ENCODE results near the gene CPT1B. TPM values are rescaled to one million over a fixed set of nuclear protein-coding genes. Genes with fewer than 3 reads are reported as not detected.

CPT1B gene
- total and polyA plus RNA-seq, 2 of the 8 experiments (the other 6 are each of a cell fraction or from before 2014, with no cell fraction given) = 34.2 to 36.2 TPM

DNA sequence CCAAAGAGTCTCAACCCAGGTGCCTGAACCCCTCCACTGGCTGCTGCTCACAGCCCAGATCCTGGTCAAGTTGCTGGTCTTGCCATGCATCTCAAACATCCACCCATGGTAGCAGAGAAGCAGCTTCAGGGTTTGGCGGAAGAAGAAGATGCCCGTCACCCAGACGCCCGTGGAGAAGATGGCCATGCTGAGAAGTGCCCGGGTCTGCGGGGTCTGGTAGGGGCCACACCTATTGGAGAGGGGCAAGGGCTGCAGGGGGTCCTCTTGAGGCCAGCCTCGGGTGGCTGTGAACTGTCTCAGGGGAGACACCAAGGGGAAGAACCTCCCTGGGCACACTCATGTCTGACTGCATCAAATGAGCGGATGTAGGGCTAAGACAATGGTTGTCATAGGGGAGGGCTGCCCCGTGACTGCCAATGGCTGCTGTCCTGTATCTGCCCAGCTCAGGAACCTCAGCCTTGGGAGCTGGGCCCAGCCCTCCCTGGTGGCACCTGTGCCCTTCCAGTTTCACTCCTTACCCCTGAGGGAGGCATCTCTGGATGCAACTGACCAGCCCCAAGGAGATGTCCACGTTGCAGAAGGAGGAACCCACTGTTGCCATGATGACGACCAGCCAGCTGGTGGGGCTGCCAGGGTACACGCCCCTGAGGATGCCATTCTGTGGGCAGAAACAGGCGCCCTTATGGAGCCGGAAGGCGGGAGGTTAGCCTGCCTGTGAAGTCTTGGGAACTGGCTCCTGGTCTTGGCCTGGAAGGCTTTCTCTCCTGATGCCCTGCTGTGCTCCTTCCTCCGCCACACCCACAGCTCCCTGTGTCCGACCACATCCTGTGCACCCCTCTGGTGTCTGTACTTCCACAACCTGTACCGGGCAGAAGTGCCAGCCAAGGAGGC, 1.2 kb downstream of the CPT1B start (continued):
- no peak for TF ChIP-seq SUZ12 (IDR thresholded peaks at IDR 0.05; ENCODE audit: low read length)
